HG03354 (cell line): ENCODE measurements around the gene CLSTN2.

ENCODE experiments used
- ATAC-seq: cut with Tn5 transposase; IDR thresholded peaks from one replicate; pipeline ENCODE4 v1.9.1; 2021; ENCODE audit warnings: mild to moderate bottlenecking; ENCODE audit not compliant: unreplicated experiment, poor library complexity, severe bottlenecking

The CLSTN2 gene

GRCh38 chr3:140204271-140204984 lies 269.4 kb downstream of the CLSTN2 start:
- no peak for ATAC-seq

GRCh38 chr3:140205598-140205997 lies 270.6 kb downstream of the CLSTN2 start:
- ATAC-seq: no peak

GRCh38 chr3:140206196-140207040 lies 271.4 kb downstream of the CLSTN2 start:
- no peak for ATAC-seq

GRCh38 chr3:140207541-140207940 lies 272.6 kb downstream of the CLSTN2 start:
- no peak for ATAC-seq

- ATAC-seq: peak; percentile 71
These were observed 281.3 kb downstream of the CLSTN2 start for GRCh38 chr3:140216249-140216648.

GRCh38 chr3:140219291-140219690 lies 284.3 kb downstream of the CLSTN2 start:
- no peak for ATAC-seq

- ATAC-seq: no peak
These were observed 285.0 kb downstream of the CLSTN2 start for GRCh38 chr3:140219923-140220452.

GRCh38 chr3:140223197-140223596 lies 288.2 kb downstream of the CLSTN2 start:
- no peak for ATAC-seq

- no peak for ATAC-seq
These were observed 288.6 kb downstream of the CLSTN2 start for GRCh38 chr3:140223631-140224030.

- ATAC-seq: no peak
These were observed 289.3 kb downstream of the CLSTN2 start for GRCh38 chr3:140224307-140224706.

- no peak for ATAC-seq
These were observed 291.0 kb downstream of the CLSTN2 start for GRCh38 chr3:140225996-140226395.

- ATAC-seq: no peak
These were observed 298.7 kb downstream of the CLSTN2 start for GRCh38 chr3:140233702-140234101.

- ATAC-seq: no peak
These were observed 299.3 kb downstream of the CLSTN2 start for GRCh38 chr3:140234256-140234655.

GRCh38 chr3:140236836-140237501 lies 302.0 kb downstream of the CLSTN2 start:
- no peak for ATAC-seq

GRCh38 chr3:140238646-140239314 lies 303.8 kb downstream of the CLSTN2 start:
- ATAC-seq: no peak

GRCh38 chr3:140242818-140243276 lies 307.9 kb downstream of the CLSTN2 start:
- no peak for ATAC-seq

- no peak for ATAC-seq
These were observed 308.6 kb downstream of the CLSTN2 start for GRCh38 chr3:140243575-140243974.

- no peak for ATAC-seq
These were observed 309.9 kb downstream of the CLSTN2 start for GRCh38 chr3:140244893-140245292.

GRCh38 chr3:140246578-140246977 lies 311.6 kb downstream of the CLSTN2 start:
- no peak for ATAC-seq

GRCh38 chr3:140247775-140248174 lies 312.8 kb downstream of the CLSTN2 start:
- no peak for ATAC-seq
